Thyroid gland (tissue), 4 donors: ENCODE measurements around the gene UBA6.

Experiments used
- POLR2A ChIP-seq, 2 donors: fragments of 450-650 bp; IDR thresholded peaks; one replicate each; pipeline ENCODE4 v1.6.1; 2017; ENCODE audit warnings: antibody characterized with exemption in 2 of 2, mild to moderate bottlenecking in 2 of 2, moderate library complexity in 1 of 2
- TF ChIP-seq, protein P1 (sequence below), 6 experiments: fragments of 200-600 bp in 3 of 6; fragments of 450-650 bp in 3 of 6; sonication (generic) in 3 of 6; IDR thresholded peaks; one replicate each; pipeline ENCODE4 v1.5.1; 2016 to 2019; ENCODE audit warnings: antibody characterized with exemption in 6 of 6, mild to moderate bottlenecking in 2 of 6, inconsistent platforms in 1 of 6, moderate library complexity in 1 of 6

DNA sequence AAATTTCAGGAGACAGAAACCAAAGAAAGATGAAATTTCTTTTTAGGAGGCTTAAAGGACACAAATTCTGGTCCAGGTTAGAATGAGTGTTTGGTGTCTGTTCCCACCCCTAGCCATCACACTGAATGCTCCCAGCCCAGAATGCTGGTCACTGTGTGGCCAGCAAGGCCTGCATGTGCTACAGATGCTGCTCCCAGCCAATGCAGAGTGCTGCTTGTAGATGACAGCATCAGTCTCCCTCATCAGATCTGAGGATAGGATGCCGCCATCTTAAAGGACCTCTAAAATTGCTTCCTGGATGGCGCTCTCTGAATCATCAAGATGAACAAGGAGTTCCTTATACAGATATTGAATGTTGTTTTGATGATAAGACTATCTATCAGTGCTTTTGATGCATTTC lies 17.9 kb upstream of the UBA6 start:
- TF ChIP-seq, protein P1, sequence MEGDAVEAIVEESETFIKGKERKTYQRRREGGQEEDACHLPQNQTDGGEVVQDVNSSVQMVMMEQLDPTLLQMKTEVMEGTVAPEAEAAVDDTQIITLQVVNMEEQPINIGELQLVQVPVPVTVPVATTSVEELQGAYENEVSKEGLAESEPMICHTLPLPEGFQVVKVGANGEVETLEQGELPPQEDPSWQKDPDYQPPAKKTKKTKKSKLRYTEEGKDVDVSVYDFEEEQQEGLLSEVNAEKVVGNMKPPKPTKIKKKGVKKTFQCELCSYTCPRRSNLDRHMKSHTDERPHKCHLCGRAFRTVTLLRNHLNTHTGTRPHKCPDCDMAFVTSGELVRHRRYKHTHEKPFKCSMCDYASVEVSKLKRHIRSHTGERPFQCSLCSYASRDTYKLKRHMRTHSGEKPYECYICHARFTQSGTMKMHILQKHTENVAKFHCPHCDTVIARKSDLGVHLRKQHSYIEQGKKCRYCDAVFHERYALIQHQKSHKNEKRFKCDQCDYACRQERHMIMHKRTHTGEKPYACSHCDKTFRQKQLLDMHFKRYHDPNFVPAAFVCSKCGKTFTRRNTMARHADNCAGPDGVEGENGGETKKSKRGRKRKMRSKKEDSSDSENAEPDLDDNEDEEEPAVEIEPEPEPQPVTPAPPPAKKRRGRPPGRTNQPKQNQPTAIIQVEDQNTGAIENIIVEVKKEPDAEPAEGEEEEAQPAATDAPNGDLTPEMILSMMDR (IDR thresholded peaks at IDR 0.05): no peak
- no peak for TF ChIP-seq POLR2A (IDR thresholded peaks at IDR 0.05)
